ENCODE measurements around the gene KRT6A.
"Not testable (repeated sequence)": the region's sequence is repeated elsewhere in the genome, so short reads cannot be mapped to it uniquely, and the experiment has no call there.

The KRT6A gene

DNA sequence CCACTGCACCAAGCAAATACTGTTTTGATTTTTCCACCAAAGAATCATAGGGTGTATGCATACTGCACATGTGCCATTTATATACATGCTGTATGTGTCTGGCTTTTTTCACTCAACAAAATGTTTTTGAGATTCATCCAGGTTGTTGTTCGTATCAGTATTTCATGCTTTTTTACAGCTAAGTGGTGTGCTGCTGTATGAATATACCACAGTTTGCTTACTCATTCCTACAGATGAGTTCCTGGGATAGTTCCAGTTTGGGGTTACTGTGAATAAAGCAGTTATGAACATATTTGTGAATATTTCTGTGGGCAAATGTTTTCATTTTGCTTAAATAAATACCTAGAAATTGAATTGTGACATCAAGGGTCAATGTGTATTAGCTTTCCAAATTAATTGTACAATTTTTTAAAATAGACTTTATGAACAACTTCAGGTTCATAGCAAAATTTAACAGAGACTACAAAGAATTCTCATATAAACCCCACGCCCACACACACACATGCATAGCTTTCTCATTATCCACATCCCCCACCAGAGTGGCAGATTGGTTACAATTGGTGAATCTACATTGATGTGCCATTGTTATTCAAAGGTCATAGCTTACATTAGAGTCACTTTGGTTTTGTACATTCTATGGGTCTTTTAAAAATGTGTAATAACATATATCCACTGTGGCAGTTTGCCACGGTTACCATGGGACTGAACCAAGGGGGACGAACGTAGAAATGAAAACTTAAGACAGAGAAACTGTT lies 6.9 kb upstream of the KRT6A start:
- DNase-seq, result no peak

DNA sequence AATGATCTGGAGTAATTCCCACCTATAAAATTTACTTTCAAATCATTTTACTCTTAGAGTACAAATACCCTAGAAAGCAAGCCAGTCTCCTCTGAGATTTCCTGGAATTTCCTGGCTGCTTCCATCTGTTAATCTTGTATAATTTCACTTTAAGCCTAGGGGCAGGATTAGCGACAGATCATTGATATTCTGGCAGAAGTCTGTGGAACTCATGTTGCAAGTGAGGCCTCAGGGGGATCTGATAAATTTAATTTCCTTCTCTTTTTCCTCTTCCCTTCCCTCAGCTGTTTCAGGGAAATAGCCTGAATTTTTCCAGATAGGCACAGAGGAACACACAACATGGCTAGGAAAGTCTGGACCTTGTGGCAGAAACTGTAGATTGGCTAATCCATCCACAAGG lies 5.9 kb upstream of the KRT6A start:
- no peak for DNase-seq

DNA sequence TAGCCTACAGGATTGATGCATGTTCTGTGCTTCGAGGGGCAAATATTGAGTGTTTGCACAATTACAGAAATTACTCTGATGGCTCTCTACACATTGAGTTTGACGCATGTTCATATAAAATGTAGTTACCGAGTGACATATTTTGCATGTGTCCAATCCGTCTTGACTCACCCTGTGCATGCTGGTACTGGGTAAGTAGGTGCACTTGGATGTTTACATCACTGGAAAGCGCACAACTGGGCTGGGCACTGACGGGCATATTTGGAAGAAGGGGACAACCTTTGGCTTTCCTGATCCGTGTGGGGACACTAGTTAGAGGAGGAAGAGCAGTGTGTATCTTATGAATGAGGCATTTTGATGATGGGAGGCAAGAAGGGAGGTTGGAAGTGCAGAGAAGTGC lies 4.9 kb upstream of the KRT6A start:
- DNase-seq, result no peak

DNA sequence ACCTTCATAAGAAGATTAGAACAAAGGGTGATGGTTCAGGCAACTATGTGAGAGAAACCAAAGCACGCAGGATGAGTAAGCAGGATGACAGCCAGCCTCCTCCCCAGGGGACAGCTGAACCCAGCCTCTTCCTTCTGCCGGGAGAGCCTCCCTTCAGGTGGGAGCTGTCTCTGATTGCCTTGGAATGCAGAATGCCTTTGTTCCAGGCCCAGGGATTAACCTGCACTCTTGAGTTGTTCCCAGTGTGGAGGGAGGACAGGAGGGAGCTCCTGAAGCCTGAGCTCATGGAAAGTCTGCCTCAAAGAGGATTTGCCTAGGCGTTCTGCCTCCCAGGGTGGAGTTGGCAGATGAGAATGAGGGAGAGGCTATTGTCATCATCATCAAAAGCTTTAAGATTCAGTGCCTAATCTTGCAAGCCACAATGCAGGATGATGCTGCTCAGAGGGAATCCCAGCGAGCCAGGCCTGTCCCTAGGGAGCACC lies 3.6 kb upstream of the KRT6A start:
- DNase-seq, result no peak

DNA sequence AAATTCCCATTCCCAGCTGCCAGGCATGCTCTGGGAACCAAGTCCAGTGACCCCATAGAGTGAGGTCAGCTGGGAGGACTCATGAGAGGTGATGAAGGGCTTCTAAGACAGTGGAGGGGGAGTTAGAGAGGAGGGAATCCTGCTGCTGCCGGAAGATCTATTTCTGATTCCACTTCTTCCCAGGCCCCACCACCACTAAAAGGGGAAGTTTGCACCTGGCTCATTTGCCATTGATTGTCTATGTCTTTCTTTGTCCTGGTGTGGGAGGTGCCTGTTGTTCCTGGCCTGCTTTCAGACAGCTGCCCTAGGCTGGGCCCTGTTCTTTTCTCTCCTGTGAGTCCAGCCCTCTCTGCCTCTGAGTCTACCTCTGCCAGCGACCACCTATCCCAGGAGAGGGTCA lies 3.0 kb upstream of the KRT6A start:
- DNase-seq, result no peak

DNA sequence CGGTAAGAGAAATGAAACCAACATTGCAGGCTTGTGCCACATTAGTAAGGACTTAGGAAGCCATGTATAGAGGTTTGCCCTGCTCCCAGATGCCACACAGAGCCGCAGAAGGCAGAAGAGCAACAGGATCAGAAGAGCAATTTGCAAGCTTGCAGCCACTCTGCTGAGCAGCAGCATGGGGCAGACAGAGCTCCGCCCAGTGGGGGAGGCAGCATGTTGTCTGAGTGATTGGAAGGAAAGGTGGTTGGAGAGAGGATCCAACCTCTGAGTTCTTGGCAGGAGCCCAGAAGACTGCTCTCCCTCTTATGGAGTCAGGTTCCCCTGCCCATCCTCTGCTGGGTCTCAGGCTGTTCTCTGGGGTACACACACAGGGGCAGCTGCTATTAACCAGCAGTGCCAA lies 2.3 kb upstream of the KRT6A start:
- DNase-seq, result no peak

DNA sequence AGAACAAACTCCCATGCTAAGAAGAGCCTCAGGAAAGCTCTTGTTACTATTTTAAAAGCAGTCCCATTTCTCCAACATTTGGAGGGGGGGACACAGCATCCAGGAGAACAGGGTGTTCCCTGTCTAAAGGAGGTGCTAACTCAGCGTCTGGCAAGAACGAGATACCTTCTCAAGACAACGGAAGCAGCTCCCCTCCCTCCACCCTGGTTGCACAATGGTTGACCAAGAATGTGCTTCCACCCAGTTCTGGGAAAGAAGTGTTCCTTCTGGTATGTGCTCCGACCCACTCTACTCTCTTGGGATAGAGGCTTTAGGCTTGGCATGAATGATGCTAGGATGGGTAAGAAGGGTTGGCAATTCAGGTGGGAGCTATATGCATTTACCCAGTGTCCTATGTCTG lies 1.5 kb upstream of the KRT6A start:
- DNase-seq, result no peak

DNA sequence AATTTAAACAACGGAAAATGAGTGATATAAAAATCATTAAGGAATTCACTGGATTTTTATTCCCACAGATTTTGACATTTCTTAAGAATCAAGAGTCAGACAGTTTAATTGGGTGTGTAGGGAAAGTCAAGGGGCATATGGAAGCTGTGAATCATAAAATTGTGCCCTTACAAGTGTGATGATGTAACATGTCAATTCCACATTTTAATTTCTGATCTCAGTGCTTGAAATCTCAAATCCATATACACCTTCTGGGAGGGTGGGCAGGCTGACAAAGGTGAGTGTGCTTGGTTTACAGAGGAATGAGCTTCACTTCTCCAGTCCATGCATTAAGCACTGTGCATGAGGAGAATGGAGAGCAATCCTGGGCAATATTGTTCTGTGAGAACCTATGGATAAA lies 1.0 kb upstream of the KRT6A start:
- DNase-seq, result no peak

DNA sequence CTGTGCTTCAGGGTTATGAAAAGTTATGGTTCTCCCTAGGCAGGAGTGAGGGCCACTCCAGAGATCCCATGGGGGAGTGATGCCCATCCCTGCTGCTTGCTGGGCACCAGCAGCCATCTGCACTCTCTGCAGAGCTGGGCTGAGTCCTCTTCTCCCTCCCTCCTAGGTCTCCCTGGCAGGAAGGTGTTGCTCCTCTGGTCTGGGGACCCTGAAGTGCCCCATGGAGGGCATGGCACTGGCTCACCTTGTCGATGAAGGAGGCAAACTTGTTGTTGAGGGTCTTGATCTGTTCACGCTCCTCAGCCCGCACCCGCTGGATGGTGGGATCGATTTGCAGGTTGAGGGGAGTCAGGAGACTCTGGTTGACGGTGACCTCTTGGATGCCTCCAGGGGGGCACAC lies 652 bp downstream of the KRT6A start:
- DNase-seq, result not testable (repeated sequence)

DNA sequence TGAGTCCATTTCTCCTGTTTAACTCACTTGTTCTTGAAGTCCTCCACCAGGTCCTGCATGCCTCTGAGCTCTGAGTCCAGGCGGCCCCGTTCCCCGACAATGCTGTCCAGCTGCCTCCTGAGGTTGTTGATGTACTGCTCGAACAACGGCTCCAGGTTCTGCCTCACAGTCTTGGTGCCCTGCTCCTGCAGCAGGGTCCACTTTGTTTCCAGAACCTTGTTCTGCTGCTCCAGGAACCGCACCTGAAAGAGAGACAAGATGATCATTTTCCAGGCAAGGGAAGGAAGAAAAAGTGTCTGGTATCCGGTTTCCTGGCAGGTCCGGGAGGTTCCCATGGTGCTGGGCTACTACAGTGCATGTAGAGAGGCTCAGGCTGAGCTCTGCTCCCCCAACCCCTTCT lies 1.6 kb downstream of the KRT6A start:
- not testable (repeated sequence) for DNase-seq

DNA sequence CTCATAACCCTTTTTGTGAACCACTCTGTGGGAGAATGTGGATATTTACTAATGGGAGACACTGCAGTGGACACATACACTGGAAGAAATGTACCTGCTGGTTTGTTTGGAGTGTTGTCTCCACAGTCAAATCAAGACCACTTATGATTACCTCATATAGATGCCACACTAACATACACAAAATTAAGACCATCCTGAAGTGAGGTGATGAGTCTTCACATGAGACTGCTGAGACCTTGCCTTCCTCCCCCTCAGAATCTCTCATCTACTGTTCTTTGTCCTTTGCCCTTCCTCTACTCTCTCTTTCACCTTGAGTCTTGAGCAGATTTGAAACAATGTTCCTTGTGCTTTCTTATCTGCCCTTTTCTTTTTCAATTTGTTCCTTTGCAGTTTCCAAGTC lies 4.3 kb downstream of the KRT6A start:
- no peak for DNase-seq

DNA sequence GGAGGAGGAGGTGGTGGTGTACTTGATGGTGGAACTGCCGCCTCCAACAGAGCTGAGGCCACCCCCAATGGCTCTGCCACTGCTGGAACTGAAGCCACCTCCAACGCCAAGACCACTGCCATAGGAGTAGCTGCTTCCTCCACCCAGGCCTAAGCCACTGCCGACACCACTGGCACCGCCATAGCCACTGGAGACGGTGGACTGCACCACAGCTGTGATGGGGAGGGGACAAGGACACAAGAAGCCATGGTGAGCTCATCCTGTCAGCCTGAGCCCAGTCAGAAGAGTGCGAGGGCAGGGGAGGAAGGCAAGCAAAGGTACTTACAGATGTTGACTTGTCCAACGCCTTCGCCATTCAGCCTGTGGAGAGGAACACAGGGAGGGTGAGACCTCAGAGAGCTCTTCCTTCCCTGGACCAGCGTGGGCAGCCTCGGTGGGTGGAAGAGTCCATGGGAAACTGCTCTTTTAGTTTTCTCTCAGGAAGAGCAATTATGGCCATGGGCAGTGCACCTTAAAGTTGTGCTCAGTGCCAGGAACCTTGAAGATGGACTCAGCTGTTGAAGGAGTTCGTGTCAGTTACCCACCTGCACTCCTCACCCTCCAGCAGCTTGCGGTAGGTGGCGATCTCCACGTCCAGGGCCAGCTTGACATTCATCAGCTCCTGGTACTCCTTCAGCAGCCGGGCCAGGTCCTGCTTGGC lies 5.2 kb downstream of the KRT6A start:
- not testable (repeated sequence) for DNase-seq

DNA sequence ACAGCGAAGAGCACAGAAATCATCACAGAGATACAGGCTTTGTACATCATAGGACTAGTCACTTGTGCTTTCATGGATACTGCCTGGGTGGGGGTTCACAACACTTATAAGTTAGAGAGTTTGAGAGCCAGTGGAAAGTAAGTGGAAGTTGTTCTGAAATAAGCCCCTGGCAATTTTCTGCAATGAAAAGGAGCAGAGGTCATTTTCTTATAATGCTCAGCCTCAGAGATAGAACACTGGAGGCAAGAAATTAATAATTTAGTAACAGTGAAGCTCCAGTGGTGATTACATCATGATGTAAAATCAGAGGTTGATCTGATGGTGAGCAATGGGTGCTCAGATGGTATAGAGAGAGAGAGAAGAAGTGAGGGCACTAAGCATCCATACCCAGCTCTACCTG lies 5.8 kb downstream of the KRT6A start:
- DNase-seq, result no peak

DNA sequence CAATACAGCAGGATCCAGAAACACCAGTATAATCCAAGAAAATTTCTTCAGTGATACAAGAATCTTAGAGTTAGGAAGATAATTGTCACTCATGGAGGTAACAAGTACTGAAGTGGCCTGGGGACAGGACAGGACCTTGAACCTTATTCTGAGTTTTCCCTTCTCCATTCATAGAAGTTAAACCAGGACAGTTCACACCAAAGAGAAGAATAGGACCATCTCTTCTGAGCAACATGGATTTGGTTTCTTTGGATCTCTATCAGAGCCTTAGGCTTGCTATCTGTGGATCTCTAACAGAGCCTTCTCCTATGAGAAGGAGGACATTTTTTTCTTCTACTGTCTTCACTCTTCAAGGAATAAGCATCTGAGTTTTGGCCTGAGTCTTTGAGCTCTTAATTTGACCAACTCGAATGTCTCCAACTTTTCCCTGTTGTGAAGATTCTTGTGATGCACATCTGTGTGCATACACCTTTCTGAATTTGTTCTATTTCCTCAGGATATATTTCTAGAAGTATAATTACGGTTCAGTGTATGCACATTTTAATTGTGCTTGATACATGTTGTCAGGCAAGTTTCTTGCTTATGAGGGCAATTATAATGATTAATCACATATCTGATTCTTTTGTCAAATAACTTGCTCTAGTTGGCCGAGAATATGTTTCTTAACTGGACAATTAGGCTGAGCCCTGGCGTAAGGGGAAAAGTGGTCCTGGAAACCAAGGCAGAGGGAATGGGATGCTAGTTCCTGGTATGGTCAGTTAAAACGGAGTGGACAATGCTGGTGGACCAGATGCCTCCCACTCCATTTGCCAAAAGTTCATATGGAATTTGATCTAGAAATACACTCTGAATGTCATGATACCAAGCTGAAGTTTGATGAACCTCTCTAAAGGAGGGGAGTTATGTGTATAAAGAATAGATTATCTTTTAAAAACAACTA lies 6.6 kb downstream of the KRT6A start:
- DNase-seq, result no peak

DNA sequence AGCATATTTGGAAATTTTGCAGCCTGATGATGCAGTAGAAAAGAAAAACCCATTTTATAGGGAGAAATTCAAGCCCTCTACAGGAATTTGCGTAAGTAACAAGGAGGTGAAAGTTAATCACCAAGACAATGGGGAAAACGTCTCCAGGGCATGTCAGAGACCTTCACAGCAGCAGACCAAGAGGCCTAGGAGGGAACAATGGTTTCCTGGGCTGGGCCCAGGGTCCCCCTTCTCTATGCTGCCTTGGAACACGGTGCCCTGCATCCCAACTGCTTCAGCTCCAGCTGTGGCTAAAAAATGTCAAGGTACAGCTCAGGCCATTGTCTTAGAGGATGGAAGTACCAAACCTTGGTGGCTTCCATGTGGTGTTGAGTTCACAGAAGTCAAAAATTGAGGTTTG lies 13.0 kb downstream of the KRT6A start:
- no peak for DNase-seq

DNA sequence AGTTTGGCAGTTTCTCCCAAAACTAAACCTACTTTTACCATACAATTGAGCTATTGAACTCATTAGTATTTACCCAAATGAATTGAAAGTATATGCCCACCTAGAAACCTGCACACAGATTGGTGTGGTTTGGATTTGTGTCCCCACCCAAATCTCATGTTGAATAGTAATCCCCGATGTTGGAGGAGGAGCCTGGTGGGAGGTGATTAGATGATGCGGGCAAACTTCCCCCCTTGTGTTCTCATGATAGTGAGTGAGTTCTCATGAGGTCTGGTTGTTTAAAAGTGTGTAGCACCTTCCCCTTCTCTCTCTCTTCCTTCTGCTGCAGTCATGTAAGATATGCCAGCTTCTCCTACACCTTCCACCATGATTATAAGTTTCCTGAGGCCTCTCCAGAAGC lies 15.4 kb downstream of the KRT6A start:
- no peak for DNase-seq

DNA sequence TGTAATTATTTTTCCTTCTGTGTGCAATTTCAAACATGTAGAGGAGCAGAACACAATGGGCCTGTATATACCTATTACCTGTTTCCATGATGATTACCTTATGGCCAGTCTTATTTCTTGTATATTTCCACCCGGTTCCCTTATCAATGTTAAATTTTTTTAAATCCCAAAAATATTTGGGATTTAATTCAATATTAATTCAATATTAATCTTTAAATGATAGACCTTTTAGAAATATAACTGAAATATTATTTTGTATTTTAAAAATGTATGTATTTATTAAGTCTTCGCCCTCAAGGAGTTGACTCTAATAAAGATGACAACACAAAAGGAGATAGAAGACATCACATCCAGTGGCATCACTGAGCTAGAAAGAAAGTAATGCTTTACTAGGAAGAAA lies 18.8 kb downstream of the KRT6A start:
- DNase-seq, result no peak

DNA sequence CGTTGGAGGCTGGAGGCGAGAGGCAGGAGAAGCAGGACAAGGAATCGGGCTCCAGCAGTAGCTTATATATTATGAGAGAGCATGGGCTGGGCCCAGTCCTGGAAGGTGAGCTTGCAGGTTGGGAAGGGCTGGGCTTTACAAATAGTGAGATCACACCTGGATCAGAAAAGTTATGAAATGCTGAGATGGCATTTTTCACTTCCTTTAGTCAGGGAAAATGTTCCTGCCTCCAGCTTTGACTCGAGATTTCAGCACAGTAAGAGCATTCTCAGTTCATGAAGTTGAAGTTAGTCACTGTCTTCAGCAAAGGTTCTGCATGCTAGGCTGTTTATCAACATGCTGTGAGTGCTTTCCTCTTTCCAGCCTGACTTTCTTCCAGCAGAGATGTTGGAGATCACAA lies 19.3 kb downstream of the KRT6A start, which contains the start of gene KRT6C:
Gene KRT6C (minus strand): TSS at position 38 of the 400 bp plus-strand sequence. CDS start 68 bp downstream, outside the sequence.
- no peak for DNase-seq

DNA sequence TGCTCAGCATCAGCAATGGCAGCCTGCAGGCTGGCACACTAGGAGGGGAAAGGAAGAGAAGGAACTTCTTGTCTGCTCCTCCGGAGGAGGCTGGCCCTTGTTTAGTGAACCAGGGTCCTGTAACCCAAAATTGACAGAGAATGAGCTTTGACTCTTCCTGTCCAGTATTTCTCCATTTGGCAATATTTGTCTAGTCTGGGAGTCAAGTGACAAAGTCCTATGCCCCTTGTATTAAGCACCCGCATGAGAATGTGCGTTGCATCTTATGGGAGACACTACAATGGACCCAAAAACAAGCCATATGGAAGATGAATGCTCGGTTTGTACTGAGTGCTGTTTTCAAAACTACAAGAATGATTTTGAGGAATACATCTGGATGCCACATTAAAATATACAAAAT lies 23.2 kb downstream of the KRT6A start:
- DNase-seq, result no peak

DNA sequence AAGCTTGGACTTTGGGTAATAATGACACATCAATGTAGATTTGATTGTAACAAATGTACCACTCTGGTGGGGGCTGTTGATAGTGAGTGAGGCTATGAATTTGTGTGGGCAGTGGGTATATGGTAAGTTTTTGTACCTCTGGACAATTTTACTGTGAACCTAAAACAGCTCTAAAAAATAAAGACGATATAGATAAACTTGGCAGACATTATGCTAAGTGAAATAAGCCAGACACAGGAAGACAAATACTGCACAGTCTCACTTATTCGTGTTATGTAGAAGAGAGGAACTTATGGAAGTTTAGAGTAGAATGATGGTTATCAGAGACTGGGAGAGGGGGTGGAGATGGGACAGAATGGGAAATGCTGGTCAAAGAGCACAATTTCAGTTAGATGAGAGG lies 28.2 kb downstream of the KRT6A start:
- DNase-seq, result no peak

DNA sequence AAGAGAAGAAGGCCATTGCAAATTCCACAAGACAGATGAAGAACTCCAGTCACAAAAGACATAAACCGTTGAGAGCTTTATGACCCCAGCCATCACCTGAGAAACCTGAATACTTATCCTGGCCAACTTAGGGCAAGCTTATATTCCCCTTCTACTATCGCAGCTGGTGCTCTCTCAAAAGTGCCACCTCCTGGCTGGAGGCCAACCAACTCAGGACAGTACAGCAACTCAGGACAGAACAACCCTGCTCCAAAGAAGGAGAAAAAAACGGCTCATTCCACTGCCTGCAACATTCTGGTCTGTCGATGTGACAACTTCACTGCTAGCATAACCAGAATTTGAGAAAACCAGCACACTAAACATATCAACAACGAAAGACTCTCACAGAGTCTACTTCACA lies 31.4 kb downstream of the KRT6A start:
- DNase-seq, result no peak

DNA sequence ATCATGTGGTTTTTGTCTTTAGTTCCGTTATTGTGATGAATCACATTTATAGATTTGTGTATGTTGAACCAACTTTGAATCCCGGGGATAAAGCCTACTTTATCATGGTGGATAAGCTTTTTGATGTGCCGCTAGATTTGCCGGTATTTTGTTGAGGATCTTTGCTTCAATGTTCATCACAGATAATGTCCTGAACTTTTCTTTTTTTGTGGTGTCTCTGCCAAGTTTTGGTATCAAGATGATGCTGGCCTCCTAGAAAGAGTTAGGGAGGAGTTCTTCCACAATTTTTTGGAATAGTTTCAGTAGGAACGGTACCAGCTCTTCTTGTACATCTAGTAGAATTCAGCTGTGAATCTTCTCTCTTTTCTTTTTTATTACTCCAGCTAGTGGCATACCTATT lies 34.2 kb downstream of the KRT6A start:
- no peak for DNase-seq

DNA sequence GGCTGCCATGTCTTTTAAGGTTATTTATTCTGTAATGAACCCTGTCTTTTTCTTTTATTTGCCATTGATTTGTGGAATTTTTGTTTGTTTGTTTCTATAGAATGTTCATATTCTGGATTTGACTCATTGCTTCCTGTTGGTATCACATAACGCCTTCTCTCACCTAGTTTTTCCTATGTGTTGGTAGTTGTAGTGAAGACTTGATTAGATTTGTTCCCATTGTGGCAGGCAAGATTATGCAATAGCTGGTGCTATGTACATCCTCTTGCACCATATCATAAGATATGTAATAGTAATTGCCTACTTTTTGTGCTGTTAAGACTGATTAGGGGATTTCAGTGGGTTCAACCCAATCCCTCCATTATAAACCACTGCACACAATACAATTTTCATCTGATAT lies 37.2 kb downstream of the KRT6A start:
- no peak for DNase-seq
